Mucosa of rectum (tissue), 2 donors: ENCODE measurements around the gene CA5B.
"Not testable (repeated sequence)": the region's sequence is repeated elsewhere in the genome, so short reads cannot be mapped to it uniquely, and the experiment has no call there.

Experiments used
- H3K27ac ChIP-seq, 2 donors: one replicate each; pipeline ENCODE4 v1.7.0; 2013; ENCODE audit warnings: inconsistent platforms in 2 of 2, low read depth in 2 of 2, low read length in 2 of 2
- H3K27me3 ChIP-seq, 2 donors: one replicate each; pipeline ENCODE4 v1.7.0; 2013; ENCODE audit warnings: low read length in 2 of 2; ENCODE audit not compliant: control insufficient read depth in 2 of 2, insufficient read depth in 2 of 2
- H3K36me3 ChIP-seq, 2 donors: one replicate each; pipeline ENCODE4 v1.7.0; 2013; ENCODE audit warnings: low read length in 2 of 2; ENCODE audit not compliant: control insufficient read depth in 2 of 2, insufficient read depth in 2 of 2
- H3K4me1 ChIP-seq, 2 donors: one replicate each; pipeline ENCODE4 v1.7.0; 2013; ENCODE audit warnings: low read length in 2 of 2, mild to moderate bottlenecking in 1 of 2; ENCODE audit not compliant: control insufficient read depth in 2 of 2, insufficient read depth in 2 of 2
- H3K4me3 ChIP-seq, 2 donors: one replicate each; pipeline ENCODE4 v1.7.0; 2013; ENCODE audit warnings: low read length in 2 of 2
- H3K9ac ChIP-seq, 2 donors: one replicate each; pipeline ENCODE4 v1.7.0; 2013; ENCODE audit warnings: low read length in 2 of 2, low read depth in 1 of 2, mild to moderate bottlenecking in 1 of 2
- H3K9me3 ChIP-seq, 2 donors: one replicate each; pipeline ENCODE4 v1.7.0; 2013; ENCODE audit warnings: low read length in 2 of 2; ENCODE audit not compliant: control insufficient read depth in 2 of 2
- donor health status: healthy.
- donor health status: Normal muscosa, but diverticular disease.

The CA5B gene

DNA sequence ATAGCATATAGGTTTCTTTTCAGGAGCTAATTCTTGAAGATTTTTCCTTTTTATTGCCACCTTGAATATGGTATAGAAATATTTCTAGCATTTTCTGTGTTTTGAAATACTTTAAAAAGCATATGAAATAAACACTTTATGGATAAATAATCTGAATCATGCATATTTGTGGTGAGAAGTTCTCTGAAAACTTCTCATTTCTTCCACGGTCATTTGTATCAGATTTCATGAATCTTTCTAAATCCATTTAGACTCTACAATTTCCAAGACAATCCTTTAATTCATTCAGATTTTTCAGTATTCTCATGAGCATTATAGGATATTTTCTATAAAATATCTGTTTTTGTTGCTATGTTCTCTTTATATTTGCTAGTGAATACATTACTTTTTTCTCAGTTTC, 16.2 kb upstream of the CA5B start:
- Histone ChIP-seq H3K9me3 (no peaks in the 10 kb centered on the region), H3K4me3 (no peak overlapping the region), H3K9ac (no peak overlapping the region), H3K4me1 (no peaks in the 10 kb centered on the region), H3K27ac (no peak overlapping the region), H3K27me3 (no peaks in the 10 kb centered on the region), H3K36me3 (no peaks in the 10 kb centered on the region)

DNA sequence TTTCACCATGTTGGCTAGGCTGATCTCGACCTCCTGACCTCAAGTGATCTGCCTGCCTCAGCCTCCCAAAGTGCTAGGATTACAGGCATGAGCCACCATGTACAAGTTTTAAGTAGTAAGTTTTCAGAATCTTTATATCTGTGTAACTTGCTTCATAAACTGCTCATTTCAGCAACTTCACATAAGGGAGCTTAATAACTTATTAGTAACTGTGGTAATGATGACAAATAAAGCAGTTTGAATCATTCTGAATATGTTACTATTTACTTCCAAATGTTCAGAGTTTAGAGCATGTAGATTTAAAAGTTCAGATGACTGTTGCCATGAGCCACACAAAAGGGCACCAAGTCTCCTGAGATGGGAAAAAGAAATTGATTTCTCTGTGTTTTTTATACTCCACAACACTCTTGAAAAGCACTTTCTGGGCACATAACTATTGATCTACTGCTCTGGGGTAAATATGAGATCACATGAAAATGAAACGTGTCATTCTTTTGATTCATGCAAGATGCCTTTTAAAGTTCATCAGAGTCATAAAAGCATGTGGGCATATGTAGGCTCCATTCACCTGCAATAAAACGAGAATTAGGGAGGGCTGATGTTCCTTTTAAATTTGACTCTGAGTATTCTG, 14.1 kb upstream of the CA5B start:
- Histone ChIP-seq H3K4me1 (no peaks in the 10 kb centered on the region), H3K9ac (no peak overlapping the region), H3K27me3 (no peaks in the 10 kb centered on the region), H3K27ac (no peak overlapping the region), H3K36me3 (no peaks in the 10 kb centered on the region), H3K9me3 (no peaks in the 10 kb centered on the region), H3K4me3 (no peak overlapping the region)

- Histone ChIP-seq H3K36me3 (no peaks in the 10 kb centered on the region), H3K4me1 (no peaks in the 10 kb centered on the region), H3K4me3 (no peak overlapping the region), H3K9me3 (no peaks in the 10 kb centered on the region), H3K9ac (no peak overlapping the region), H3K27ac (no peak overlapping the region), H3K27me3 (no peaks in the 10 kb centered on the region)
Observed at GRCh38 chrX:15724911-15725310, 13.2 kb upstream of the CA5B start.

DNA sequence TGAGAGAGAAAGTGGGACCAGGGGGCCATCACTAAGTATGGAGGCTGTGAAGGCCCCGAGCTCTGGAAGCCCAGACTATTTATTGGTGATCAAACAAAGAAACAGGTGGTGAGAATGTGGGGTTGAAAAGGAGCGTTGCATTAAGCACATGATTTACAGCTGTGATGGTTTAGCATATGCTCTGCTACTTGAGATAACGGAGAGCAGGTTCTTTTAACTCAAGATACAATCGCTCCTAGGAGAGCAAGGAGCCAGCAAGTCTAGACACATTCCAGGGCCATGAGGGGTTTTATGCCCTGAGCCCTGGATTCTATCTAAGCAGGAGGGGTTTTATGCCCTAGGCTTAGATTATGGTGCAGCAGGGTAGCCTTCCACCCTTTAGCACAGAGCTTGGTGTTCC, 6.7 kb upstream of the CA5B start:
- H3K9me3 ChIP-seq, H3K36me3 ChIP-seq, H3K27ac ChIP-seq, H3K4me1 ChIP-seq, H3K4me3 ChIP-seq, H3K9ac ChIP-seq, H3K27me3 ChIP-seq: not testable (repeated sequence)

GRCh38 chrX:15737190-15737958, 696 bp upstream of the CA5B start:
- Histone ChIP-seq H3K36me3 (no peaks in the 10 kb centered on the region), H3K27me3 (no peaks in the 10 kb centered on the region), H3K9me3 (no peaks in the 10 kb centered on the region), H3K4me3 (peak overlapping the region; percentile 59 to 70), H3K9ac (peak overlapping the region; percentile 3 to 60), H3K4me1 (peaks cover 5 to 6% of the 10 kb centered on the region in 2 donors), H3K27ac (no peak overlapping the region)

GRCh38 chrX:15739886-15740285, 1.8 kb downstream of the CA5B start:
- Histone ChIP-seq H3K4me1 (peaks cover 5 to 6% of the 10 kb centered on the region in 2 donors), H3K9ac (no peak overlapping the region), H3K36me3 (no peaks in the 10 kb centered on the region), H3K27me3 (no peaks in the 10 kb centered on the region), H3K9me3 (no peaks in the 10 kb centered on the region), H3K4me3 (no peak overlapping the region), H3K27ac (no peak overlapping the region)

- Histone ChIP-seq H3K27ac (no peak overlapping the region), H3K9ac (no peak overlapping the region), H3K36me3 (no peaks in the 10 kb centered on the region), H3K4me1 (no peaks in the 10 kb centered on the region), H3K9me3 (no peaks in the 10 kb centered on the region), H3K27me3 (no peaks in the 10 kb centered on the region), H3K4me3 (no peak overlapping the region)
Observed at GRCh38 chrX:15744181-15744867, 6.3 kb downstream of the CA5B start.

DNA sequence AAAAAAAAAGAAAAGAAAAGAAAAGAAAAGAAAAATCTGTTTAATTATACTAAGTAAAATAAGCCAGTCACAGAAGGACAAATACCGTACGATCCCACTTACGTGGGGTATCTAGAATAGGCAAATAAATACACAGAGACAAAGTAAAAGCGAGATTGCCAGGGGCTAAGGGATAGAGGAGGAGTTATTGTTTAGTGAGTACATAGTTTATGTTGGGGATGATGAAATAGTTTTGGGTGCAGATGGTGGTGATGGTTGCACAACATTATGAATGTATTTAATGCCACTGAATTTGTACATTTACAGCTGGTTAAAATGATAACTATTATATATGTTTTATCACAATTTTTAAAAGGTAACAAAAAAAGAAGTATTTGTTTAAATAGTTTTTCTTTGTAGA, 7.1 kb downstream of the CA5B start:
- Histone ChIP-seq H3K4me3 (no peak overlapping the region), H3K9ac (no peak overlapping the region), H3K4me1 (no peaks in the 10 kb centered on the region), H3K27me3 (no peaks in the 10 kb centered on the region), H3K9me3 (no peaks in the 10 kb centered on the region), H3K36me3 (no peaks in the 10 kb centered on the region), H3K27ac (no peak overlapping the region)

GRCh38 chrX:15746651-15747050, 8.6 kb downstream of the CA5B start:
- H3K27me3 ChIP-seq, H3K36me3 ChIP-seq, H3K27ac ChIP-seq, H3K9me3 ChIP-seq, H3K9ac ChIP-seq, H3K4me3 ChIP-seq: not testable (repeated sequence)
- peaks cover 6 to 11% of the 10 kb centered on the region in 2 donors for H3K4me1 ChIP-seq

DNA sequence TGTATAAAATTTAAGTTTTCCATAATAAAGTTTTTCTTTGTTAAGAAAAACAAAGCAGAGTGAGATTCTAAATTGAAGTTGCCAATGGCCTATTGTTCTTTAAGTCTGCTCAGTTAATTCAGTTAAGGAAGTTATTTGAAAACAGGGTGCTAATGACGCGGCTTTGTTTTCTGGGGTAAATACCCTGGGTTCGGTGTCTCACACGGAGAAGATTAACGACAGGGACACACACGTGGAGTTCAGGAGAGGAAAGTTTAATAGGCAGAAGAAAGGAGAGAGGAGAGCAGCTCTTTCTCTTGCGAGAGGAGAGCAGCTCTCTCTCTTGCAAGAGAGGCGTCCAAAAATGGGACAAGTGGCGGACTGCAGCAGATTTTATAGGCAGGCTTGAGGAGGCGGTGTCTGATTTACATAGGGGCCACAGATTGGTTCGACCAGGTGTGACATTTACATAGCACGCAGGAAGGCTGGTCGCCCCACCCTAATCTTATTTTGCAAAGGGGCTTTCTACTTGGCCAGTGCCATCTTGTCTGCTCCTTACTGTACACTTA, 9.6 kb downstream of the CA5B start:
- no peak overlapping the region for H3K4me3 ChIP-seq
- no peak overlapping the region for H3K27ac ChIP-seq
- no peaks in the 10 kb centered on the region for H3K27me3 ChIP-seq
- H3K36me3 ChIP-seq, result no peaks in the 10 kb centered on the region
- H3K9me3 ChIP-seq, result no peaks in the 10 kb centered on the region
- peaks cover 8 to 13% of the 10 kb centered on the region in 2 donors for H3K4me1 ChIP-seq
- no peak overlapping the region for H3K9ac ChIP-seq
